Small intestine (tissue), 16 donors: ENCODE data around the gene OR1N1. TPM values are rescaled to one million over a fixed set of nuclear protein-coding genes. Genes with fewer than 3 reads are reported as not detected.

Source experiments
- DNase-seq, 2 donors: peaks; one replicate each; pipeline versions ENCODE4 v3.0.0 to v3.0.0-alpha.2; 2013
- FAIRE-seq: peaks from 2 replicates; lab custom pipeline; 2012; peaks lifted over from hg19 to GRCh38; lab: Jason Lieb, UNC
- H3K27ac ChIP-seq, 3 donors: one replicate each; pipeline ENCODE4 v1.5.1; 2013; ENCODE audit warnings: low read length in 2 of 3, mild to moderate bottlenecking in 2 of 3, control low read depth in 1 of 3, inconsistent platforms in 1 of 3, low read depth in 1 of 3, moderate library complexity in 1 of 3
- H3K27me3 ChIP-seq, 3 donors: one replicate each; pipeline ENCODE4 v1.6.1; 2013; ENCODE audit warnings: low read length in 3 of 3, inconsistent platforms in 1 of 3; ENCODE audit not compliant: control insufficient read depth in 3 of 3, insufficient read depth in 3 of 3
- H3K36me3 ChIP-seq, 3 donors: one replicate each; pipeline ENCODE4 v1.6.1; 2013; ENCODE audit warnings: low read length in 3 of 3, inconsistent platforms in 1 of 3, low read depth in 1 of 3, mild to moderate bottlenecking in 1 of 3, moderate library complexity in 1 of 3; ENCODE audit not compliant: control insufficient read depth in 3 of 3, insufficient read depth in 2 of 3
- H3K4me1 ChIP-seq, 3 donors: one replicate each; pipeline ENCODE4 v1.6.1; 2013; ENCODE audit warnings: low read length in 2 of 3, inconsistent platforms in 1 of 3, low read depth in 1 of 3, mild to moderate bottlenecking in 1 of 3, moderate library complexity in 1 of 3; ENCODE audit not compliant: control insufficient read depth in 3 of 3, insufficient read depth in 2 of 3
- H3K4me3 ChIP-seq, 3 donors: one replicate each; pipeline ENCODE4 v1.5.1; 2013; ENCODE audit warnings: low read length in 3 of 3, control low read depth in 1 of 3, inconsistent platforms in 1 of 3, low read depth in 1 of 3, mild to moderate bottlenecking in 1 of 3, moderate library complexity in 1 of 3
- H3K9me3 ChIP-seq, 2 donors: one replicate each; pipeline ENCODE4 v1.6.1; 2013; ENCODE audit warnings: low read depth in 1 of 2, low read length in 1 of 2; ENCODE audit not compliant: control insufficient read depth in 2 of 2, insufficient read depth in 1 of 2
- WGBS, 3 donors: extraction: QIAGEN DNeasy Blood & Tissue Kit; methylation state at CpG; one replicate each; pipeline ENCODE4 v1.1.7; 2013; 5-methylcytosine and 5-hydroxymethylcytosine counted together
- long read RNA-seq, 10 donors: transcript quantifications; one replicate each; lab custom pipeline, GENCODE V29; 2026
- polyA plus RNA-seq, 4 donors: library from polyadenylated mRNA; stranded (reverse) in 3 of 4; unstranded in 1 of 4; fragments of 200-250 nt in 3 of 4; fragments of 120-200 nt in 1 of 4; gene quantifications; one replicate each; pipeline versions ENCODE4 v1.2.1 to v1.2.3, GENCODE V29; 2013
- donor health status: healthy with polysubstance abuse.
- donor health status: control.
- donor health status: control.
- donor health status: Bipolar disorder and iron deficiency.
- donor health status: healthy.

The OR1N1 gene
- not detected for polyA plus RNA-seq
- long read RNA-seq, donor 1, result 0 reads
- long read RNA-seq, donor 2, result 0 reads
- long read RNA-seq, donor 3, result 0 reads
- long read RNA-seq, donor 4, result 0 reads
- long read RNA-seq, donor 5, result 0 reads
- long read RNA-seq, donor 6, result 0 reads
- long read RNA-seq, donor 7, result 0 reads
- long read RNA-seq, donor 8, result 0 reads
- long read RNA-seq, donor 9, result 0 reads
- long read RNA-seq, donor 10, result 0 reads

- no peak within 1 kb of the TSS for H3K27ac ChIP-seq
- no peak within 1 kb of the TSS for H3K4me3 ChIP-seq
- WGBS, 3 donors, result 87 to 95% (median 89%) methylated on average over 3 of the region's 3 CpGs
- H3K9me3 ChIP-seq, result no peaks in the 10 kb centered on the region
- FAIRE-seq (no peak), DNase-seq (no peak)
- H3K36me3 ChIP-seq, result no peaks in the 10 kb centered on the region
- H3K4me1 ChIP-seq, result no peaks in the 10 kb centered on the region
- no peaks in the 10 kb centered on the region for H3K27me3 ChIP-seq
These were observed at the start of gene OR1N1 for GRCh38 chr9:122527193-122527592. OR1N1 (minus strand) TSS chr9:122527293; CDS start chr9:122527293, 0 bp downstream.

GRCh38 chr9:122572456-122572855 lies 45.4 kb upstream of the OR1N1 start:
- 55 to 74% (median 60%) methylated on average over 2 of the region's 2 CpGs for WGBS, 3 donors
- no peak for FAIRE-seq

GRCh38 chr9:122567901-122568300 lies 40.8 kb upstream of the OR1N1 start:
- H3K36me3 ChIP-seq, result no peaks in the 10 kb centered on the region
- no peak overlapping the region for H3K27ac ChIP-seq
- no peak overlapping the region for H3K4me3 ChIP-seq
- 87 to 93% (median 88%) methylated on average over 4 of the region's 4 CpGs for WGBS, 3 donors
- peaks cover 0 to 2% (median 0%) of the 10 kb centered on the region in 3 donors for H3K27me3 ChIP-seq
- FAIRE-seq (no peak), DNase-seq (no peak)
- H3K9me3 ChIP-seq, result no peaks in the 10 kb centered on the region
- no peaks in the 10 kb centered on the region for H3K4me1 ChIP-seq

More at GRCh38 chr9:122572456-122572855, 45.4 kb upstream of the OR1N1 start:
- no peak overlapping the region for H3K4me3 ChIP-seq
- no peak overlapping the region for H3K27ac ChIP-seq
- DNase-seq, result no peak
- H3K36me3 ChIP-seq, result no peaks in the 10 kb centered on the region
- H3K27me3 ChIP-seq, result no peaks in the 10 kb centered on the region
- no peaks in the 10 kb centered on the region for H3K9me3 ChIP-seq
- H3K4me1 ChIP-seq, result no peaks in the 10 kb centered on the region

- 45 to 50% (median 47%) methylated on average over 9 of the region's 9 CpGs for WGBS, 3 donors
- peaks cover 0 to 2% (median 0%) of the 10 kb centered on the region in 3 donors for H3K27me3 ChIP-seq
- DNase-seq (no peak), FAIRE-seq (no peak)
- no peaks in the 10 kb centered on the region for H3K36me3 ChIP-seq
- no peak overlapping the region for H3K27ac ChIP-seq
- H3K9me3 ChIP-seq, result no peaks in the 10 kb centered on the region
- H3K4me3 ChIP-seq, result no peak overlapping the region
- no peaks in the 10 kb centered on the region for H3K4me1 ChIP-seq
These were observed 35.2 kb upstream of the OR1N1 start for GRCh38 chr9:122562134-122562760.

- no peaks in the 10 kb centered on the region for H3K4me1 ChIP-seq
- DNase-seq, result no peak
- no peak for FAIRE-seq
- 68 to 78% (median 69%) methylated on average over 4 of the region's 4 CpGs for WGBS, 3 donors
- H3K4me3 ChIP-seq, result no peak overlapping the region
- no peak overlapping the region for H3K27ac ChIP-seq
- H3K36me3 ChIP-seq, result no peaks in the 10 kb centered on the region
- H3K9me3 ChIP-seq, result no peaks in the 10 kb centered on the region
- H3K27me3 ChIP-seq, result peaks cover 0 to 2% (median 0%) of the 10 kb centered on the region in 3 donors
These were observed 34.4 kb upstream of the OR1N1 start for GRCh38 chr9:122561446-122561845.

GRCh38 chr9:122552812-122553211 lies 25.7 kb upstream of the OR1N1 start, which contains the start of gene OR1N2:
OR1N2 (plus strand) TSS chr9:122553112; CDS start chr9:122553212, 100 bp downstream.
- Histone ChIP-seq H3K27ac (no peak within 1 kb of the TSS), H3K4me3 (no peak within 1 kb of the TSS), H3K9me3 (no peaks in the 10 kb centered on the region), H3K27me3 (peaks cover 0 to 9% (median 0%) of the 10 kb centered on the region in 3 donors), H3K36me3 (no peaks in the 10 kb centered on the region), H3K4me1 (no peaks in the 10 kb centered on the region)
- DNase-seq (no peak), FAIRE-seq (no peak)
- WGBS, 3 donors, result 69 to 76% (median 72%) methylated on average over 2 of the region's 2 CpGs

GRCh38 chr9:122551371-122551770 lies 24.3 kb upstream of the OR1N1 start:
- FAIRE-seq (no peak), DNase-seq (no peak)
- Histone ChIP-seq H3K4me3 (no peak overlapping the region), H3K27ac (no peak overlapping the region), H3K36me3 (no peaks in the 10 kb centered on the region), H3K4me1 (no peaks in the 10 kb centered on the region), H3K9me3 (no peaks in the 10 kb centered on the region), H3K27me3 (peaks cover 0 to 9% (median 0%) of the 10 kb centered on the region in 3 donors)
- 75 to 80% (median 76%) methylated on average over 5 of the region's 5 CpGs for WGBS, 3 donors

- H3K36me3 ChIP-seq, result no peaks in the 10 kb centered on the region
- FAIRE-seq (no peak), DNase-seq (no peak)
- no peak overlapping the region for H3K4me3 ChIP-seq
- no peaks in the 10 kb centered on the region for H3K9me3 ChIP-seq
- no peak overlapping the region for H3K27ac ChIP-seq
- no peaks in the 10 kb centered on the region for H3K4me1 ChIP-seq
- no peaks in the 10 kb centered on the region for H3K27me3 ChIP-seq
- WGBS, 3 donors, result 63 to 74% (median 68%) methylated on average over 8 of the region's 8 CpGs
These were observed 19.1 kb upstream of the OR1N1 start for GRCh38 chr9:122546196-122546595.
